SK-N-SH treated with all-trans-retinoic acid at 6 μM for 48 hours (cell line): ENCODE results near the gene RAPGEF4.

Experiments used
- ARNTL ChIP-seq: fragments of 450-650 bp; formaldehyde crosslinking; IDR thresholded peaks from 2 replicates; pipeline ENCODE4 v1.5.0; 2020; ENCODE audit warnings: low read depth, mild to moderate bottlenecking, moderate library complexity, borderline replicate concordance
- BACH2 ChIP-seq: fragments of 250-450 bp; sonication (Bioruptor Pico); IDR thresholded peaks from 2 replicates; pipeline ENCODE4 v1.9.0; 2021; ENCODE audit warnings: mild to moderate bottlenecking, borderline replicate concordance
- CREB5 ChIP-seq: fragments of 250-450 bp; sonication (Bioruptor Pico); IDR thresholded peaks from 2 replicates; pipeline ENCODE4 v1.5.1; 2020; ENCODE audit warnings: low read depth, mild to moderate bottlenecking, moderate library complexity
- PPARA ChIP-seq: fragments of 250-450 bp; sonication (Bioruptor Pico); IDR thresholded peaks from 2 replicates; pipeline ENCODE4 v1.5.0; 2020; ENCODE audit warnings: mild to moderate bottlenecking, borderline replicate concordance
- RARB ChIP-seq: fragments of 250-450 bp; sonication (Bioruptor Pico); IDR thresholded peaks from 2 replicates; pipeline ENCODE4 v1.8.0; 2021; ENCODE audit warnings: mild to moderate bottlenecking, moderate library complexity
- SNAI2 ChIP-seq: fragments of 250-450 bp; sonication (Bioruptor Pico); IDR thresholded peaks from 2 replicates; pipeline ENCODE4 v1.5.0; 2020; ENCODE audit warnings: mild to moderate bottlenecking, moderate library complexity
- ZC3H10 ChIP-seq: fragments of 250-450 bp; sonication (Bioruptor Pico); IDR thresholded peaks from 2 replicates; pipeline ENCODE4 v1.5.1; 2021; ENCODE audit warnings: mild to moderate bottlenecking, moderate library complexity
- ZFP30 ChIP-seq: fragments of 450-650 bp; formaldehyde crosslinking; IDR thresholded peaks from 2 replicates; pipeline ENCODE4 v1.5.0; 2022; ENCODE audit warnings: mild to moderate bottlenecking, moderate library complexity
- ZNF70 ChIP-seq: fragments of 450-650 bp; formaldehyde crosslinking; IDR thresholded peaks from 2 replicates; pipeline ENCODE4 v1.5.0; 2020; ENCODE audit warnings: mild to moderate bottlenecking, moderate library complexity
- TF ChIP-seq, protein P1 (sequence below): fragments of 250-450 bp; sonication (Bioruptor Pico); IDR thresholded peaks from 2 replicates; pipeline ENCODE4 v1.8.0; 2020; ENCODE audit warnings: mild to moderate bottlenecking, moderate library complexity, borderline replicate concordance
- TF ChIP-seq, protein P2 (sequence below): fragments of 250-450 bp; sonication (Bioruptor Pico); IDR thresholded peaks from 2 replicates; pipeline ENCODE4 v1.5.1; 2021; ENCODE audit warnings: mild to moderate bottlenecking, moderate library complexity
- TF ChIP-seq, protein P3 (sequence below): fragments of 250-450 bp; sonication (Bioruptor Pico); IDR thresholded peaks from 2 replicates; pipeline ENCODE4 v1.8.0; 2021; ENCODE audit warnings: low read depth, mild to moderate bottlenecking, moderate library complexity, borderline replicate concordance
- TF ChIP-seq, protein P4 (sequence below): fragments of 250-450 bp; sonication (Bioruptor Pico); IDR thresholded peaks from 2 replicates; pipeline ENCODE4 v1.5.0; 2020; ENCODE audit warnings: mild to moderate bottlenecking, moderate library complexity

GRCh38 chr2:172775319-172775718 is 39.7 kb downstream of the RAPGEF4 start:
- TF ChIP-seq, protein P1, sequence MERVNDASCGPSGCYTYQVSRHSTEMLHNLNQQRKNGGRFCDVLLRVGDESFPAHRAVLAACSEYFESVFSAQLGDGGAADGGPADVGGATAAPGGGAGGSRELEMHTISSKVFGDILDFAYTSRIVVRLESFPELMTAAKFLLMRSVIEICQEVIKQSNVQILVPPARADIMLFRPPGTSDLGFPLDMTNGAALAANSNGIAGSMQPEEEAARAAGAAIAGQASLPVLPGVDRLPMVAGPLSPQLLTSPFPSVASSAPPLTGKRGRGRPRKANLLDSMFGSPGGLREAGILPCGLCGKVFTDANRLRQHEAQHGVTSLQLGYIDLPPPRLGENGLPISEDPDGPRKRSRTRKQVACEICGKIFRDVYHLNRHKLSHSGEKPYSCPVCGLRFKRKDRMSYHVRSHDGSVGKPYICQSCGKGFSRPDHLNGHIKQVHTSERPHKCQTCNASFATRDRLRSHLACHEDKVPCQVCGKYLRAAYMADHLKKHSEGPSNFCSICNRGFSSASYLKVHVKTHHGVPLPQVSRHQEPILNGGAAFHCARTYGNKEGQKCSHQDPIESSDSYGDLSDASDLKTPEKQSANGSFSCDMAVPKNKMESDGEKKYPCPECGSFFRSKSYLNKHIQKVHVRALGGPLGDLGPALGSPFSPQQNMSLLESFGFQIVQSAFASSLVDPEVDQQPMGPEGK (CRISPR knock-in tag): no peak
- TF ChIP-seq, protein P2, sequence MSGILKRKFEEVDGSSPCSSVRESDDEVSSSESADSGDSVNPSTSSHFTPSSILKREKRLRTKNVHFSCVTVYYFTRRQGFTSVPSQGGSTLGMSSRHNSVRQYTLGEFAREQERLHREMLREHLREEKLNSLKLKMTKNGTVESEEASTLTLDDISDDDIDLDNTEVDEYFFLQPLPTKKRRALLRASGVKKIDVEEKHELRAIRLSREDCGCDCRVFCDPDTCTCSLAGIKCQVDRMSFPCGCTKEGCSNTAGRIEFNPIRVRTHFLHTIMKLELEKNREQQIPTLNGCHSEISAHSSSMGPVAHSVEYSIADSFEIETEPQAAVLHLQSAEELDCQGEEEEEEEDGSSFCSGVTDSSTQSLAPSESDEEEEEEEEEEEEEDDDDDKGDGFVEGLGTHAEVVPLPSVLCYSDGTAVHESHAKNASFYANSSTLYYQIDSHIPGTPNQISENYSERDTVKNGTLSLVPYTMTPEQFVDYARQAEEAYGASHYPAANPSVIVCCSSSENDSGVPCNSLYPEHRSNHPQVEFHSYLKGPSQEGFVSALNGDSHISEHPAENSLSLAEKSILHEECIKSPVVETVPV: no peak
- TF ChIP-seq ARNTL (CRISPR knock-in tag) (no peak), RARB (CRISPR knock-in tag) (no peak), ZC3H10 (CRISPR knock-in tag) (no peak), ZFP30 (CRISPR knock-in tag) (no peak), CREB5 (no peak), PPARA (no peak), BACH2 (no peak), ZNF70 (no peak), SNAI2 (CRISPR knock-in tag) (no peak)
- TF ChIP-seq, protein P3, sequence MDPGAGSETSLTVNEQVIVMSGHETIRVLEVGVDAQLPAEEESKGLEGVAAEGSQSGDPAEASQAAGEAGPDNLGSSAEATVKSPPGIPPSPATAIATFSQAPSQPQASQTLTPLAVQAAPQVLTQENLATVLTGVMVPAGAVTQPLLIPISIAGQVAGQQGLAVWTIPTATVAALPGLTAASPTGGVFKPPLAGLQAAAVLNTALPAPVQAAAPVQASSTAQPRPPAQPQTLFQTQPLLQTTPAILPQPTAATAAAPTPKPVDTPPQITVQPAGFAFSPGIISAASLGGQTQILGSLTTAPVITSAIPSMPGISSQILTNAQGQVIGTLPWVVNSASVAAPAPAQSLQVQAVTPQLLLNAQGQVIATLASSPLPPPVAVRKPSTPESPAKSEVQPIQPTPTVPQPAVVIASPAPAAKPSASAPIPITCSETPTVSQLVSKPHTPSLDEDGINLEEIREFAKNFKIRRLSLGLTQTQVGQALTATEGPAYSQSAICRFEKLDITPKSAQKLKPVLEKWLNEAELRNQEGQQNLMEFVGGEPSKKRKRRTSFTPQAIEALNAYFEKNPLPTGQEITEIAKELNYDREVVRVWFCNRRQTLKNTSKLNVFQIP (CRISPR knock-in tag): no peak
- TF ChIP-seq, protein P4, sequence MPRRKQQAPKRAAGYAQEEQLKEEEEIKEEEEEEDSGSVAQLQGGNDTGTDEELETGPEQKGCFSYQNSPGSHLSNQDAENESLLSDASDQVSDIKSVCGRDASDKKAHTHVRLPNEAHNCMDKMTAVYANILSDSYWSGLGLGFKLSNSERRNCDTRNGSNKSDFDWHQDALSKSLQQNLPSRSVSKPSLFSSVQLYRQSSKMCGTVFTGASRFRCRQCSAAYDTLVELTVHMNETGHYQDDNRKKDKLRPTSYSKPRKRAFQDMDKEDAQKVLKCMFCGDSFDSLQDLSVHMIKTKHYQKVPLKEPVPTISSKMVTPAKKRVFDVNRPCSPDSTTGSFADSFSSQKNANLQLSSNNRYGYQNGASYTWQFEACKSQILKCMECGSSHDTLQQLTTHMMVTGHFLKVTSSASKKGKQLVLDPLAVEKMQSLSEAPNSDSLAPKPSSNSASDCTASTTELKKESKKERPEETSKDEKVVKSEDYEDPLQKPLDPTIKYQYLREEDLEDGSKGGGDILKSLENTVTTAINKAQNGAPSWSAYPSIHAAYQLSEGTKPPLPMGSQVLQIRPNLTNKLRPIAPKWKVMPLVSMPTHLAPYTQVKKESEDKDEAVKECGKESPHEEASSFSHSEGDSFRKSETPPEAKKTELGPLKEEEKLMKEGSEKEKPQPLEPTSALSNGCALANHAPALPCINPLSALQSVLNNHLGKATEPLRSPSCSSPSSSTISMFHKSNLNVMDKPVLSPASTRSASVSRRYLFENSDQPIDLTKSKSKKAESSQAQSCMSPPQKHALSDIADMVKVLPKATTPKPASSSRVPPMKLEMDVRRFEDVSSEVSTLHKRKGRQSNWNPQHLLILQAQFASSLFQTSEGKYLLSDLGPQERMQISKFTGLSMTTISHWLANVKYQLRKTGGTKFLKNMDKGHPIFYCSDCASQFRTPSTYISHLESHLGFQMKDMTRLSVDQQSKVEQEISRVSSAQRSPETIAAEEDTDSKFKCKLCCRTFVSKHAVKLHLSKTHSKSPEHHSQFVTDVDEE: no peak
